Right lobe of liver (tissue), 4 donors: ENCODE results near the gene SPNS3.

ENCODE experiments used
- CTCF ChIP-seq, 4 donors: fragments of 200-600 bp in 3 of 4; fragments of 450-650 bp in 1 of 4; IDR thresholded peaks; one replicate each; pipeline versions ENCODE4 v1.5.1 to v1.8.0; 2016 to 2022; ENCODE audit warnings: antibody characterized with exemption in 4 of 4, mild to moderate bottlenecking in 2 of 4
- POLR2A ChIP-seq: fragments of 450-650 bp; IDR thresholded peaks from one replicate; pipeline ENCODE4 v1.6.1; 2017; ENCODE audit warnings: antibody characterized with exemption, mild to moderate bottlenecking
- donor health status: DM: no; HTN: no; CAD: no.
- donor health status: DM: no; HTN: no; CAD: no.
- donor health status: DM: no; HTN: yes; CAD: no.

GRCh38 chr17:4449736-4450135 lies 16.0 kb downstream of the SPNS3 start:
- TF ChIP-seq CTCF (IDR thresholded peaks at IDR 0.05) (no peak), POLR2A (no peak)
